ENCODE data around the gene CRYL1. TPM values are rescaled to one million over a fixed set of nuclear protein-coding genes. Genes with fewer than 3 reads are reported as not detected.

Gene CRYL1
- total and polyA plus RNA-seq, 2 of the 4 experiments (the other 2 are of a cell fraction) = 11.7 to 16.4 TPM

- no TSS peak for BruUV-seq (replicated peaks)
Measured at GRCh38 chr13:20571676-20572075, 46.0 kb upstream of the CRYL1 start.

More at GRCh38 chr13:20571676-20572075, 46.0 kb upstream of the CRYL1 start:
- peaks cover 8 to 27% of the 10 kb centered on the region in 2 experiments; a peak in 3 of 4 replicates for H3K79me1 ChIP-seq (ENCODE audit: low read depth in 1 of 2, low read length in 2 of 2)
- no peak overlapping the region for H2BK120ac ChIP-seq (ENCODE audit: low read depth, low read length)
- H3K4ac ChIP-seq (ENCODE audit: low read depth, low read length) = no peak overlapping the region
- H4K5ac ChIP-seq (ENCODE audit: low read depth, low read length) = no peak overlapping the region
- no peaks in the 10 kb centered on the region; the same call in 1 of the 2 replicates for H3K9me1 ChIP-seq (ENCODE audit: insufficient read depth, low read length)
- H3K36me3 ChIP-seq (ENCODE audit: control insufficient read depth, insufficient read depth, low read length) = no peaks in the 10 kb centered on the region
- H2AFZ ChIP-seq (replicated peaks; ENCODE audit: low read length, poor library complexity) = no peak overlapping the region
- intact Hi-C loops (cut with micrococcal nuclease) (no loop called here), dilution Hi-C loops (cut with HindIII; ENCODE audit: low sequenced_read_pairs, unreplicated experiment) (no loop called here), in situ Hi-C loops (cut with MboI; ENCODE audit: low sequenced_read_pairs) (no loop called here)
- H3K9me3 ChIP-seq (ENCODE audit: control insufficient read depth, insufficient read depth, low read length) = no peaks in the 10 kb centered on the region
- H4K20me1 ChIP-seq (ENCODE audit: insufficient read depth, low read length) = no peaks in the 10 kb centered on the region
- no peaks in the 10 kb centered on the region for H3K4me1 ChIP-seq (ENCODE audit: control insufficient read depth, insufficient read depth, low read length)
- H2AK9ac ChIP-seq (replicated peaks; ENCODE audit: low read depth, low read length, poor library complexity) = no peak overlapping the region
- no peak overlapping the region for H3K56ac ChIP-seq (ENCODE audit: extremely low read depth, insufficient read depth, low read length)
- H3K4me3 ChIP-seq (ENCODE audit: insufficient read depth, low read depth, low read length) = no peak overlapping the region
- H2AK5ac ChIP-seq (ENCODE audit: low read depth, low read length) = no peak overlapping the region
- no peak overlapping the region for H4K8ac ChIP-seq (ENCODE audit: low read depth in 2 of 2, low read length in 2 of 2)
- H3K9ac ChIP-seq (ENCODE audit: low read depth, low read length) = no peak overlapping the region
- no peak overlapping the region for H4K91ac ChIP-seq (ENCODE audit: insufficient read depth, low read depth, low read length)
- no peak for TF ChIP-seq RAD21 (IDR thresholded peaks at IDR 0.05; ENCODE audit: low read length)
- TF ChIP-seq POLR2A (IDR thresholded peaks at IDR 0.05; ENCODE audit: low read depth, low read length) = no peak
- CTCF ChIA-PET = no interaction called here
- H3K18ac ChIP-seq (ENCODE audit: low read depth, low read length) = no peak overlapping the region
- H3K23ac ChIP-seq (ENCODE audit: low read depth, low read length) = no peak overlapping the region
- H3K27ac ChIP-seq (ENCODE audit: insufficient read depth, low read length) = no peak overlapping the region
- H2BK15ac ChIP-seq (ENCODE audit: low read depth, low read length) = no peak overlapping the region
- H2BK20ac ChIP-seq (ENCODE audit: low read depth, low read length) = no peak overlapping the region
- ATAC-seq (ENCODE audit: low read depth) (no peak), DNase-seq (no peak)
- H3K27me3 ChIP-seq (ENCODE audit: control insufficient read depth, insufficient read depth, low read length) = no peaks in the 10 kb centered on the region
- no peak overlapping the region for H2BK5ac ChIP-seq (ENCODE audit: low read depth, low read length, poor library complexity, severe bottlenecking)
- no peak overlapping the region for H3K14ac ChIP-seq (replicated peaks; ENCODE audit: low read depth, low read length)
- H3K4me2 ChIP-seq (ENCODE audit: low read depth, low read length) = no peak overlapping the region
- POLR2A ChIA-PET (ENCODE audit: unreplicated experiment) = no interaction called here
